GM12872 (cell line): ENCODE data around the gene NDUFS7.

Experiments
- TF ChIP-seq, protein P1 (sequence below): IDR thresholded peaks from 3 replicates; pipeline ENCODE4 v1.5.1; 2011; ENCODE audit warnings: low read depth, mild to moderate bottlenecking, low read length, moderate library complexity; ENCODE audit not compliant: insufficient read depth

The NDUFS7 gene

DNA sequence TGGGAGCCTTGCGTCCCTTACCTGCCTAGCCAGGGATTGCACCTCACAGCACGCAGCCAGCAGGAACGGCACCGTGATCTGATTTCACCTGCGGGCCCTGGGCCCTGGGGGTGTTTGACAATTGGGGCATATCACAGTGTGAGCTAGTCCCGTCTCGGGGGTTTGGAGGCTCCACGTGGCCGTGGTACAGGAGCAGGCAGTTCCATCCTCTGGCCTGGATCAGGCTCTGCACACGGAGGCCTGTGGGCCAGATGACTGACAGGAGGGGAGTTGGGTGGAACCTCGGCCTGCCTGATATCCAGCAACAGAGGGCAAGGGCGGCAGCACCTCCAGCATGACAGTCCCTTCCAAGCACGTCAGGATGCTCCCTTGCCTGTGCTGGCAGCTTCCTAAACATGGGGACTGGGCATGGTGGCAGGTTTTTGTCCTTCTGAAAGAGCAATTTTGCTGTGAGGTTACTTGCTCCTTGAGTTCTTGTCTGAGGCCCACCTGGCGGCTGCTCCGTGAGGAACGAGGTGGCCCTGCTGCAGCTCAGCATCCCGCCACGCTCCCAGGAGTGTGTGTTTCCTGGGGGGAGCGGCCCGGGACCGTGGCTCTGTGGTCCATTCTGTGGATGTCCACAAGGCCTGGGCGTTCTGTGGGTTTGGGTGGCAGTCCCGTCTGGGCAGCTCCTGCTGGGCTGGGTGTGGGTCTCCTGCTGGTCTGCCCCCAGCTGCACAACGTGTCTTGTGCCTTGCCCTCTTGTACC is 48.2 kb downstream of the NDUFS7 start:
- TF ChIP-seq, protein P1, sequence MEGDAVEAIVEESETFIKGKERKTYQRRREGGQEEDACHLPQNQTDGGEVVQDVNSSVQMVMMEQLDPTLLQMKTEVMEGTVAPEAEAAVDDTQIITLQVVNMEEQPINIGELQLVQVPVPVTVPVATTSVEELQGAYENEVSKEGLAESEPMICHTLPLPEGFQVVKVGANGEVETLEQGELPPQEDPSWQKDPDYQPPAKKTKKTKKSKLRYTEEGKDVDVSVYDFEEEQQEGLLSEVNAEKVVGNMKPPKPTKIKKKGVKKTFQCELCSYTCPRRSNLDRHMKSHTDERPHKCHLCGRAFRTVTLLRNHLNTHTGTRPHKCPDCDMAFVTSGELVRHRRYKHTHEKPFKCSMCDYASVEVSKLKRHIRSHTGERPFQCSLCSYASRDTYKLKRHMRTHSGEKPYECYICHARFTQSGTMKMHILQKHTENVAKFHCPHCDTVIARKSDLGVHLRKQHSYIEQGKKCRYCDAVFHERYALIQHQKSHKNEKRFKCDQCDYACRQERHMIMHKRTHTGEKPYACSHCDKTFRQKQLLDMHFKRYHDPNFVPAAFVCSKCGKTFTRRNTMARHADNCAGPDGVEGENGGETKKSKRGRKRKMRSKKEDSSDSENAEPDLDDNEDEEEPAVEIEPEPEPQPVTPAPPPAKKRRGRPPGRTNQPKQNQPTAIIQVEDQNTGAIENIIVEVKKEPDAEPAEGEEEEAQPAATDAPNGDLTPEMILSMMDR, result no peak

DNA sequence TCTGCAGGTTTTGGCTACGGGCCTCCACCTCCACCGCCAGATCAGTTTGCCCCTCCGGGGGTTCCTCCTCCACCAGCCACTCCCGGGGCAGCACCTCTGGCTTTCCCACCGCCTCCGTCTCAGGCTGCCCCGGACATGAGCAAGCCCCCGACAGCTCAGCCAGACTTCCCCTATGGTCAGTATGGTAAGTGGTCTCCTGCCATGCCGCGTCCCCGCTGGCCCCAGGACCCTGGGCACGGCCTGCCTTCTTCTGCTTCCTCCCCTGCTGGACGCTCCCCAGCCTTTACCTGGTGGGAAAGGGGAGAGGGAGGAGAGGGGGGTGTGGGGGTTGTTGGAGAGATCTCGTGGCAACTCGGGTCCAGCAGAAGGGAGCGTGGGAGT is 48.8 kb downstream of the NDUFS7 start:
- TF ChIP-seq, protein P1, result no peak

DNA sequence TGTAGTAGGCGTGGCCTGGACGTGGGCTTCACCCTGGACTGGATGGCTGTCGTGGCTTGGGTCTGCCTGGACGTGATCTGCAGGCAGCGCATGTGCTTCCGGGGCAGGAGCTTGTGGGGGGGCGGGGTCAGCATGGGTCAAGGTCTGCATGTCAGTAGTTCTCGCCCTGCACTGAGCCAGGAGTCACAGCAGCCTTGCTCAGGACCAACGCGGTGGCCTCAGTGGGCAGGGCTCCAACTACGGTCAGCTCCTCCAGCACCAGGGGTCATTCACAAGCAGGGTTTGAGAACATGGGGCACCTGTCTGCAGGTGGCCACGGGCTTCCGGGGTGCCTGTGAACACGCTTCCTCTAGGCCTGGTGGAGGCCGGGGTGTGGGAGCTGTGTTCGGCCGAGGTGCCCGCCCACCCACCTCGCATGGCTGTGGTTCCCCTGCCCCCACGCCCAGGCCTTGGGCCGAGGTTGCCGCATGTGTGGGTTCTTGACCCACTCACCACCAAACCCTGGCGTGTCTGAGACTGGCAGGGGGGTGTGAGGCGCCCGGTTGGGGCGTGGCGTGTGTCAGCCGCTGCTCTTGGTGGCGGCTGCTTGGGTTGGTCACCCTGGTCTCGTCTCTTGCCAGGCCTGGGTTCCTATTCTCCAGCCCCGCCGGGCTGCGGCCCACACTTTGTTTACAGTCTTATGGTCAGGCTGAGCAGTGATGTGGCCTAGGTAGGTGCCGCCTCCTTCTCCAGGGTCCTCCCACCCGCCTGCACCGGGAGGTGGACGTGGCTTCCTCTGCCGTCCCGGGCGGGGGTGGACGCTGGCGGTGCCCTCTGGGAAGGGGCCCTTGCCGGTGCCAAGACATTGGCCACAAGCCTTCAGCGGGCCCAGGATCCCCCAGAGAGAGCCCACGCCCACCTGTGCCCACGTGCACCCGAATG is 49.7 kb downstream of the NDUFS7 start:
- TF ChIP-seq, protein P1, result no peak

DNA sequence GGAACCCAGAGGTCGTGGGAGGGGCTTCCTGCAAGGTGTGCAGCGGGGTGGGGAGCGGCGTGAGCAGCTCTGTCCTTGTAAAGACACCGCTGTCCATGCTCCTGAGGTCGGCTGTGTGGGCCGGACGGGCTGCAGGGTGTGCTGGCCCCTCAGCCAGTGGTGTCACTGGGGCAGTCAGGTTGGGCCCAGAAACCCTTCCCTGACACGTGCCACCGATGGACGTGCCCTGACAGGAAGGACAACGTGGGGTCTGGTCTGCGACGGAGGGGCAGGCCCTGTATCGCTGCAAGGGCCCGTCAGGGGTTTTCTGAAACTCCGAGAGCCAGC is 50.3 kb downstream of the NDUFS7 start:
- TF ChIP-seq, protein P1, result no peak

DNA sequence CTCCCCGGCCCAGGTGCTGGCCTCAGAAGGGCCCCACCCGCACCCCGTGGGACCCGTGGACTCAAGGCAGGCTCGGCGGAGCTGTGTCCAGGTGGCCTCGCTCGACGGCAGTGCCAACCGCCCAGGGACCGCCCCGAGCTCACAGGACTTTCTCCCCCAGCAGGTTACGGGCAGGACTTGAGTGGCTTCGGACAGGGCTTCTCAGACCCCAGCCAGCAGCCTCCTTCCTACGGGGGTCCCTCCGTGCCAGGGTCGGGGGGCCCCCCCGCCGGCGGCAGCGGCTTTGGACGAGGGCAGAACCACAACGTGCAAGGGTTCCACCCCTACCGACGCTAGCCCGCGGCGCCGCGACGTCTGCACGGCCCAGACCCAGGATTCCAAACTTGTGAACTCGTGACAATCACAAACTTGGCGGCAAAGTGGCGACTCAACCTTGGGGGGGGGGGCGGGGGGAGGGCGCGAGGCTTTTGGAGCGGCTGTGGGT is 50.9 kb downstream of the NDUFS7 start:
- TF ChIP-seq, protein P1, result no peak

DNA sequence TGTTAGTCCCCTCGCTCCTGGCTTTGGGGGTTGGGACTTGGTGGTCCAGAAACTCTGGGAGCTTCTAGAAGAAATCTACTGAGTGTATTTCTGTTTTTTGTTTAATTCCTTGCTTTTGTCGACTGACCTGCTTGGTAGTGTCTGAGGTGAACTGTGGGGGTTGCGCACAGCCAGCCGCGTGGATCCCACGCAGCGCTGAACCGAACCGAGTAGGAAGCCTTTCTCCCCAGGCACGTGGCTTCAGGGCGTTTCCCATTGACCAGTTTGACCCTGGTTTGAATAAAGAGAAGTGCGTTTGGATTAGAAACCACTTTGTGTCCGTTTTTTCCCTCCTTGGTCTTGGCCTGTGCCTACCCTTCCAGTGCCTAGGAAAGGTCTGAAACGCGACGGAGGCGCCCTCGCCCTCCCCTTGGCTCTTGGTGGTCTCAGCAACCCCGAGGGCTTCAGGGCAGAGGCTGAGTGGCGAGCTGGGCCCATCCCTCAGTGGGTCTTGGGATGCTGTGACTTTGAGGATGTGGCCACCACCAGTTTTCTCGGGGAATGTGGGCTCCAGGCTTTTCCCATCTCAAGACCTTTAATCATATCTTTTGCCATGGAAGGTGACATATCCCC is 51.8 kb downstream of the NDUFS7 start:
- TF ChIP-seq, protein P1, result no peak

DNA sequence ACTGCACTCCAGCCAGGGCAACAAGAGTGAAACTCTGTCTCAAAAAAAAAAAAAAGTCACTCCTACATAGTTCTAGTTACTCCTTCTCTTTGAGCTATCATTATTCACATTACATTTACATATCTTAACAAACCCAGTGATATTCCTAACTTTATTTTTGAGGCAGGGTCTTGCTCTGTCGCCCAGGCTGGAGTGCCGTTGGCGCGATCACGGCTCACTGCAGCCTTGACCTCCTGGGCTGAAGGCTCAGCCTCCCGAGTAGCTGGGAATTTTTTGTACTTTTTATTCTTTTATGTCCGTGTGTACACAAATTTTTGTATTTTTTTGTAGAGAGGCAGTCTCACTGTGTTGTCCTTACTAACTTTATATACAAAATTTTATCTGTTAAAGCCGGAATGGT is 53.9 kb downstream of the NDUFS7 start:
- TF ChIP-seq, protein P1, result no peak
